SU-DHL-6 (cell line): Measurements from ENCODE around the gene PIGO.

ENCODE experiments used
- H2AFZ ChIP-seq: fragments of 200-600 bp; sonication (generic); 2 replicates; pipeline ENCODE4 v1.6.1; 2014; ENCODE audit warnings: low read depth, mild to moderate bottlenecking, moderate library complexity, mixed read lengths, antibody characterized with exemption, low read length; ENCODE audit not compliant: severe bottlenecking
- H3F3A ChIP-seq: fragments of 200-600 bp; shearing (Covaris generic); 2 replicates; pipeline ENCODE4 v1.6.0; 2016; ENCODE audit warnings: antibody characterized with exemption, mild to moderate bottlenecking; ENCODE audit not compliant: insufficient read depth
- H3K27ac ChIP-seq: fragments of 200-600 bp; sonication (generic); 2 replicates; pipeline ENCODE4 v1.5.1; 2016; ENCODE audit warnings: low read depth, mild to moderate bottlenecking, low read length, moderate library complexity, mixed read lengths
- H3K27me3 ChIP-seq: fragments of 200-600 bp; sonication (generic), shearing (Covaris generic); 2 replicates; pipeline ENCODE4 v1.6.0; 2014; ENCODE audit warnings: mild to moderate bottlenecking, low read length
- H3K36me3 ChIP-seq: fragments of 200-600 bp; sonication (generic); 2 replicates; pipeline ENCODE4 v1.6.1; 2014; ENCODE audit warnings: mild to moderate bottlenecking, low read length, mixed read lengths
- H3K4me2 ChIP-seq: fragments of 300-600, 200-600 bp; shearing (Covaris generic), sonication (generic); 2 replicates; pipeline ENCODE4 v1.6.0; 2014; ENCODE audit warnings: low read length, low read depth, mild to moderate bottlenecking; ENCODE audit not compliant: poor library complexity, severe bottlenecking
- H3K4me3 ChIP-seq: fragments of 200-600 bp; sonication (generic); 2 replicates; pipeline ENCODE4 v1.5.1; 2014; ENCODE audit warnings: antibody characterized with exemption, low read length, mild to moderate bottlenecking, mixed read lengths; ENCODE audit not compliant: insufficient read depth, poor library complexity, severe bottlenecking
- H3K79me2 ChIP-seq: fragments of 200-600 bp; sonication (generic); 2 replicates; pipeline ENCODE4 v1.6.1; 2014; ENCODE audit warnings: mild to moderate bottlenecking, low read length, moderate library complexity; ENCODE audit not compliant: insufficient read depth
- H3K9ac ChIP-seq: fragments of 200-600 bp; sonication (generic); 2 replicates; pipeline ENCODE4 v1.7.0; 2014; ENCODE audit warnings: mild to moderate bottlenecking, low read length
- H3K9me2 ChIP-seq: fragments of 200-600 bp; sonication (generic); replicated peaks from 2 replicates; pipeline ENCODE4 v1.6.1; 2014; ENCODE audit warnings: low read length; ENCODE audit not compliant: insufficient read depth
- H3K9me3 ChIP-seq: fragments of 200-600 bp; sonication (generic); 2 replicates; pipeline ENCODE4 v1.6.1; 2014; ENCODE audit warnings: low read length, mixed read lengths; ENCODE audit not compliant: insufficient read depth
- H4K20me1 ChIP-seq: fragments of 200-600 bp; sonication (generic); 2 replicates; pipeline ENCODE4 v1.6.1; 2014; ENCODE audit warnings: low read depth, mild to moderate bottlenecking, antibody characterized with exemption, low read length, moderate library complexity, mixed read lengths
- CTCF ChIP-seq: fragments of 200-600 bp; sonication (generic); IDR thresholded peaks from one replicate; pipeline ENCODE4 v1.5.1; 2017; ENCODE audit warnings: antibody characterized with exemption, mild to moderate bottlenecking, low read length, moderate library complexity; ENCODE audit not compliant: insufficient read depth, poor library complexity, severe bottlenecking
- EZH2phosphoT487 ChIP-seq: fragments of 200-600 bp; sonication (generic), shearing (Covaris generic); conservative IDR thresholded peaks from 2 replicates; pipeline ENCODE4 v1.6.1; 2018; ENCODE audit warnings: mild to moderate bottlenecking, antibody characterized with exemption, low read length, moderate library complexity, mixed read lengths

The PIGO gene

GRCh38 chr9:35111001-35111933 lies 14.9 kb upstream of the PIGO start:
- H4K20me1 ChIP-seq: no peaks in the 10 kb centered on the region
- H3K4me3 ChIP-seq: peak overlapping the region; percentile 59
- TF ChIP-seq CTCF (no peak), EZH2phosphoT487 (no peak)
- H2AFZ ChIP-seq: peak overlapping the region; percentile 80
- H3K27ac ChIP-seq: no peak overlapping the region
- no peaks in the 10 kb centered on the region for H3K27me3 ChIP-seq
- no peaks in the 10 kb centered on the region for H3K9me3 ChIP-seq
- no peaks in the 10 kb centered on the region for H3K79me2 ChIP-seq
- H3K9ac ChIP-seq: peak overlapping the region; percentile 56
- no peaks in the 10 kb centered on the region for H3K9me2 ChIP-seq
- H3K4me2 ChIP-seq: peak overlapping the region; percentile 81
- H3F3A ChIP-seq: peaks cover 6% of the 10 kb centered on the region
- H3K36me3 ChIP-seq: no peaks in the 10 kb centered on the region

GRCh38 chr9:35110327-35110761 lies 14.0 kb upstream of the PIGO start:
- H3K9me3 ChIP-seq: no peaks in the 10 kb centered on the region
- TF ChIP-seq EZH2phosphoT487 (no peak), CTCF (no peak)
- H3K36me3 ChIP-seq: no peaks in the 10 kb centered on the region
- no peaks in the 10 kb centered on the region for H4K20me1 ChIP-seq
- H3K9me2 ChIP-seq: no peaks in the 10 kb centered on the region
- no peak overlapping the region for H3K9ac ChIP-seq
- no peak overlapping the region for H3K4me3 ChIP-seq
- no peak overlapping the region for H2AFZ ChIP-seq
- no peak overlapping the region for H3K27ac ChIP-seq
- H3F3A ChIP-seq: no peaks in the 10 kb centered on the region
- no peaks in the 10 kb centered on the region for H3K27me3 ChIP-seq
- no peak overlapping the region for H3K4me2 ChIP-seq
- no peaks in the 10 kb centered on the region for H3K79me2 ChIP-seq

GRCh38 chr9:35108946-35109575 lies 12.7 kb upstream of the PIGO start:
- Histone ChIP-seq H3K27me3 (no peaks in the 10 kb centered on the region), H3K27ac (no peak overlapping the region), H3K9me2 (no peaks in the 10 kb centered on the region), H3F3A (no peaks in the 10 kb centered on the region), H3K36me3 (no peaks in the 10 kb centered on the region), H3K9me3 (no peaks in the 10 kb centered on the region), H2AFZ (no peak overlapping the region), H3K4me3 (no peak overlapping the region), H3K79me2 (no peaks in the 10 kb centered on the region), H3K9ac (no peak overlapping the region), H4K20me1 (no peaks in the 10 kb centered on the region), H3K4me2 (no peak overlapping the region)
- no peak for TF ChIP-seq CTCF
- no peak for TF ChIP-seq EZH2phosphoT487
